ENCODE data around the gene GRID2.
"Not testable (repeated sequence)": the region's sequence is repeated elsewhere in the genome, so short reads cannot be mapped to it uniquely, and the experiment has no call there.

The GRID2 gene

DNA sequence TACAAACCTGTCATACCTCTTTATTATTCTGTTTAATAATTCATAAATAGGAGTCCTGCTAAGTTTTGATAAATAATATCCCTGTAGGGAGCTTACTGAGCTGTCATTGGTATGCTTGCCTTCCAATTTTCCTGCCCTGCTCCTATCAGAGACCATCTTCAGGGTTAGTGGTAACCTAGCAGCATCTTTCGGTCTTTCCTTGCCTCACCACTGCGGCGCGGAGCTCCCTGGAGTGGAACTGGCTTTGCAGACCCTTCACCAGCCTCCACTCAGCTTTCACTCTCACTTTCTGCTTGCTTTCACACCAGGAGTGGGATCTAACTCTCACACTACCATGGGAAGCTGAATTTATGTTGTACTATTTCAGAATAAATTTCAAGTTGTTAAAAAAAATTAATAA is 1043.1 kb downstream of the GRID2 start:
- no peak for DNase-seq

DNA sequence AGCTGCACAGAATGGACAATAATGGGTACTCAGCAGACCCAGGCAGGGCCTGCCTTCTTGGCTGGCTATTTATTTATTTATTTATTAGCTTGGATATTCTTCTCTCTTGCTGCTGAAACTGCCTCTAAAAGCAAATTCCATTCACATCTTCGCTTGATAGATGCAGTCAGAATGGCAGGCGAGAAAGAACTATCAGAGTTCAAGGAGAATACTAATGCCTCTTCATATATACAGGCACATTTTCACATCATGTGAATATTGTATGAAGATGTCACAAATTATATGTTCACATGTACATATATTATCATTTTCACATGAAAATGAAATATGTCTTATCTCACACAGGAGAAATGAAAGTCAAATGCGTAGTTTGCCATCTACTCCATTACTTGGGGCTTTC is 1045.1 kb downstream of the GRID2 start:
- DNase-seq = no peak

- DNase-seq = no peak
Measured at GRCh38 chr4:93351846-93352245, 1048.1 kb downstream of the GRID2 start.

GRCh38 chr4:93355411-93355810 is 1051.6 kb downstream of the GRID2 start:
- DNase-seq = no peak

- no peak for DNase-seq
Measured at GRCh38 chr4:93359586-93359985, 1055.8 kb downstream of the GRID2 start.

DNA sequence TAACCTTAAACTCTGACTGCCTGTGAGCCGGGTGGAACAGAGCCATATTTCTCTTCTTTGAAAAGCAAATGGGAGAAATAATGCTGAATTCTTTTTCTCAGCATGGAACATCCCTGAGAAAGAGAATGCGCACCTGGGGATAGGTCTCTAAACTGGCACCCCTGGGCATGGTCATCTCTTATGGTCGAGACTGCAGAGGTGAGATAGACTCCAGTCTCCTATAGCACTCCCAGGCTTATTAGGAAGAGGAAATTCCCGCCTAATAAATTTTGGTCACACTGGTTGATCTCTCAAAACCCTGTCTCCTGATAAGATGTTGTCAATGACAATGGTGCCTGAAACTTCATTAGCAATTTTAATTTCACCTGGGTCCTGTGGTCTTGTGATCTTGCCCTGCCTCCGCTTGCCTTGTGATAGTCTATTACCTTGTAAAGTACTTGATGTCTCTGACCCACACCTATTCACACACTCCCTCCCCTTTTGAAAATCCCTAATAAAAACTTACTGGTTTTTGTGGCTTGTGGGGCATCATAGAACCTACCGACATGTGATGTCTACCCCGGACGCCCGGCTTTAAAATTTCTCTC is 1062.5 kb downstream of the GRID2 start:
- DNase-seq = not testable (repeated sequence)

GRCh38 chr4:93368968-93369367 is 1065.2 kb downstream of the GRID2 start:
- no peak for DNase-seq

DNA sequence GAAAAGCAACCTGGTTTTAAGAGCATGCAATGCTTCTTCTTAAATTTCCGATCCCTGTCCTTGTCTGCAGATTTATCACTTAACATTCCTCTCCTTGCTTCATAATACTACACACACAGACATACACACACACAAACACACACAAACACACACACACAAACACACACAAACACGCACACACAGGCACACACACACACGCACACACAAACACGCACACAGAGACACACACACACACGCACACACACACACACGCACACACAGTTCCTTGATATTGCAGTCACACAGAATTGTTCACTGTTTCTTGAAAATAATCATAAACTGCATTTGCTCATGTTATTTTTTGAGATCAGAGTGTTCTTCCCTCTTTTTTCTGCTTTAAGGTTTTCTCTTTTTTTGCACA is 1066.5 kb downstream of the GRID2 start:
- no peak for DNase-seq

GRCh38 chr4:93373893-93374860 is 1070.4 kb downstream of the GRID2 start:
- DNase-seq = no peak

GRCh38 chr4:93384241-93384640 is 1080.5 kb downstream of the GRID2 start:
- no peak for DNase-seq

- no peak for DNase-seq
Measured at GRCh38 chr4:93384887-93385286, 1081.1 kb downstream of the GRID2 start.

GRCh38 chr4:93394545-93395081 is 1090.8 kb downstream of the GRID2 start:
- no peak for DNase-seq

DNA sequence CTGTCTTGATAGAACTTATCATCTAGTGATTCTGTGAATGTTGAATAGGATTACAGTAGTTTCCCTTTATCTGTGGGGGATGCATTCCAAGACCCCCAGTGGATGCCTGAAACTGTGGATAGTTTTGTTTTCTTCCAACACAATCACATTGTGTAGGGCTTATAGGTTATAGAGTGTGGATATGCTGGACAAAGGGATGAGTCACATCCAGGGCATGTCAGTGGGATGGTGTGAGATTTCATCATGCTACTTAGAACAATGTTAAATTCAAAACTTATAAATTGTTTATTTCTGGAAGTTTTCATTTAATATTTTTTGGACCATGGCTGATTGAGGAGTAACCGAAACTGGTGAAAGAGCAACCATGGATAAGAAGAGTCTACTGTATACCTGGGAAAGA is 1092.5 kb downstream of the GRID2 start:
- no peak for DNase-seq

DNA sequence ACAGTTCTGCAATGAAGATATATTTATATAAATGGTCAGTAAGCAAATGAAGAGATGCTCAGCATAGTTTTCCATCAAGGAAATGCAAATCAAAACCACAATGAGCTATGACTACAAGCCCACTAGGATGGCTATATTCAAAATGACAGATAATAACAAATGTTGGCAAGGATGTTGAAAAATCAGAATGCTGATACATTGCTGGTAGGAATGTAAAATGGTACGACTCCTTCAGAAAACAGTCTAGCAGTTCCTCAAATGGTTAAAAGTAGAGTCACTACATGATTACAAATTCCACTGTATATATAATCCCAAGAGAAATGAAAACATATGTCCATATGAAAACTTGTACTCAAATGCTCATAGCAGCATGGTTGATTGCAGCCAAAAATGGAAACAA is 1099.8 kb downstream of the GRID2 start:
- no peak for DNase-seq

- no peak for DNase-seq
Measured at GRCh38 chr4:93407493-93408275, 1103.9 kb downstream of the GRID2 start.

DNA sequence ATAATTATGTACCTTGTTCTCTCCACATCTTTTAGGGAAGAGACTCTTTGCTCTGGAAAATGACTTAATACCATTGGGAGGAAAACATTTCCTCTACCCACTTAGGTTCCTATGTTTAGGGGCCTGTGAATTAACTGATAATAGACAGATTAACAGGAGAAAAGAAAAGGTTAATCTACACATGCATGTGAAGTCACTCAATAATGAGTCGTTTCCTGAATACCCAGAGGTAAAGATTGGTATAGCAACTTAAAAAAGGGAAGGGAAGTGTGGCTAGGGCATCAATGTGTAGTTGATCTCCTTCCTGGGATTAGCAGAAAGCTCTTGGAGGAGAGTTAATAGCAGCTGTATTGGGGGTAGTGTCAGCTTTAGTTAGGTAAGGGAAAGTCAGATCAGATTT is 1105.3 kb downstream of the GRID2 start:
- no peak for DNase-seq

DNA sequence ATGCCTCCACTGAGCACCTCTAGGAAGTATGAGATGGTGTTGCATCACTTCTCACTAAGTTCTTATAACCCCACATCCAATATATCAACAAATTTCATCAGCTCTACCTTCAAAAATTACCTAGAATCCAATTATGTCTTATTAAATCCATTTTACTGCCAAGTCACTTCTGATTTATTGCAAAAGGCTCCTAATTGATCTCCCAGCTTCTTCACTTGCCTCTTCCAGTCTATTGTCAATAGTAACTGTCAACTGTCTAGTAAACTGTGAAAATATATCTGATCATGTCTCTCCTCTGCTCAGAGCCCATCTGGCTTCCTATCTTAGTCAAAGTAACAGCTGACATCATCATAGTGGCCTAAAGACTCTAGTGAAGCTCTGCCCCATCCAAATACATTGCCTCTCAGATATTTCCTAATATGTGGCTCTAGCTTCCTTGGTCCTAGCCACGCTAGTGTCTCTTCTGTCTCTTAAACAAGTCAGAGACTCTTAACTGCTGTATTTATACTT is 1110.3 kb downstream of the GRID2 start:
- no peak for DNase-seq

DNA sequence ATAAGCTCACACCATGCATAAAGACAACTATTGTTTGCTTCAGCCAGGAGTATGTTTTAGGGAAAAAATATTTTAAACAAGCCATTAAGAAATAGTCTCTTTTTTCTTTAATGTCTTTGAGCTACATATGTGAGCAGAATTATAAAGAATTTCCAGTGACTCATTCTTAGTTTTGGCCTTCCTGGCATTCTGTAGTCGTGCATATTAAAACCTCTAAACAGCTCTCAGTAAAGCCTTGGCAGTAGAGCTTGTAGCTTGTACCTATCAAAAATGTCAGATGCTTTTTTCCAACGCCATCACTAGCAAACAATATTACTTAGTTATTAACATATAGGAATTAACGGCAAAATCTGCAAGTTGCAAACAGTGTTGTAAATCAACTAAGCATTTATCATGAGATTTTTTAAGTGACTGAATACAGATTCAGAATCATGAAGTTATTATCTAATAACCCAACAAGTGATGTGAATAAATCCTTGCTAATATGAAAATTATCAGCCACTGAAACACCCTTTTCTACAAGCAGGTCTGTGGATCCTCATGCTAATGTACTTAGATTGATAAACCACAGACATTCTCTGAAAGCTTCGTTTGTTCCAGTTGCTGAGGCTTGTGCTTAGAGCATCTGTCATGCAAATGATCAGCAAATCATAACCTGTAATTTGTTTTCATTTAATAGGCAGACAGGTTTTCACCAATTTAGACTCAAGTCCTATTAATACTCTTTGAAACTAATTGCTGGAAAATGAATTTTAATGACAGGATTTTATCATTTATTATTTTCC is 1112.8 kb downstream of the GRID2 start:
- DNase-seq = no peak

DNA sequence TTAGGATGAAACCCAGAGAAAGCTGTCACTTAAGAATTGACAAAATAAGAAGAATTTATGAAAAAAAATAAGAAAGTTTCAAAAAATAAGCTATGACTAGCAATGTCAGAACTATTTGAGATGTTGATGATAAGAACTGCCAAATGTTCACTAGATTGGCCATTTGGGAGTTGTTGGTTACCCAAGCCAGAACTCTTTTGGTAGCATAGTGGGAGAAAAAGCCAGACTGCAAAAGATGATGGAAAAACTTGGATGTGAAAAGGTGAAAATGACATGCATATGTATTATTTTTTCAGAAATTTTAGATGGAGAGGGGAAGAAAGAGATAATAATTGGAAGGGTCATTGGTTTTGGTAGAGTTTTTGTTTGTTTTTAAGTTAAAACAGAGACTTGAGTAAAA is 1127.6 kb downstream of the GRID2 start:
- no peak for DNase-seq

DNA sequence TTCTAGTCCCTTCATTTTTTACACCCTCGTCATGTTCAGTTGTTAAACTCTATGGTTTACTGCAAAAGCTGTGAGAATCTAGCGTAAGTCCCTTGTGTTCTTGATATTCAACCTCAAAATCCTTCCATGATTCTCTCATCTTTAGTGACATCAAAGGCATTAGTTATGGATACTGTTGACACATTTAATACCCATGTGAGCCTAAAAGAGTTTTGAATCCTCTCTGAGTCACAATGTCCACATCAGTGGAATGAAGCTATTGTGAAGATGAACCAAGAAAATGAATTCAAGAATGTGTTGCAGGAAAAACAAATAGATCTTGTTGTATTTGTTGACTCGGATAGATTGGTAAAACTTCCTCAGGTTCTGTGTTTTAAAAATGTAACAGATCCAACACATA is 1130.1 kb downstream of the GRID2 start:
- DNase-seq = no peak

- DNase-seq = no peak
Measured at GRCh38 chr4:93436000-93436626, 1132.3 kb downstream of the GRID2 start.

- DNase-seq = no peak
Measured at GRCh38 chr4:93437991-93438390, 1134.2 kb downstream of the GRID2 start.

Data from cerebellar nuclear complex (tissue), 1 donor.